8988T (cell line): ENCODE data around the gene PHC2.

Source experiments
- DNase-seq: peaks from one replicate; pipeline ENCODE4 v3.0.0; 2011

The PHC2 gene

DNA sequence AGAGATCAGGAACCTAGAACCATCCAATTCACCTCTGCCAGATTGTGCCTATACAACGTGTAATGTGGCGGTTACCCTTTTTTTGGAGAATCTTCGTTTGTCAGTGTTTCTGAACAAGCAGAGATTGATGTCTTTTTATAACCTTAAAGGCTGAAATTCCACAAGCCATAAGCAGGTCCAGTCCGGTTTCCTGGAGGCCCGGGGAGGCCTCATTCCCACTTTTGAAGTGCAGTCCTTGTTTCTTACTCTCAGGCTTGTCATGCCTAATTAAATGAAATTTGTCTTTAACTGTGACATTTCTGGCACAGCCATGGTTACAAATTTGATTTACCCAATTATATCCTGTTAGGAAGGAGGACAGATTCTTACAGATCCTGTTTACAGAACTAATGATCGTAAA is 146.8 kb downstream of the PHC2 start:
- DNase-seq: no peak

- DNase-seq: no peak
Observed at GRCh38 chr1:33282791-33283190, 148.1 kb downstream of the PHC2 start.

DNA sequence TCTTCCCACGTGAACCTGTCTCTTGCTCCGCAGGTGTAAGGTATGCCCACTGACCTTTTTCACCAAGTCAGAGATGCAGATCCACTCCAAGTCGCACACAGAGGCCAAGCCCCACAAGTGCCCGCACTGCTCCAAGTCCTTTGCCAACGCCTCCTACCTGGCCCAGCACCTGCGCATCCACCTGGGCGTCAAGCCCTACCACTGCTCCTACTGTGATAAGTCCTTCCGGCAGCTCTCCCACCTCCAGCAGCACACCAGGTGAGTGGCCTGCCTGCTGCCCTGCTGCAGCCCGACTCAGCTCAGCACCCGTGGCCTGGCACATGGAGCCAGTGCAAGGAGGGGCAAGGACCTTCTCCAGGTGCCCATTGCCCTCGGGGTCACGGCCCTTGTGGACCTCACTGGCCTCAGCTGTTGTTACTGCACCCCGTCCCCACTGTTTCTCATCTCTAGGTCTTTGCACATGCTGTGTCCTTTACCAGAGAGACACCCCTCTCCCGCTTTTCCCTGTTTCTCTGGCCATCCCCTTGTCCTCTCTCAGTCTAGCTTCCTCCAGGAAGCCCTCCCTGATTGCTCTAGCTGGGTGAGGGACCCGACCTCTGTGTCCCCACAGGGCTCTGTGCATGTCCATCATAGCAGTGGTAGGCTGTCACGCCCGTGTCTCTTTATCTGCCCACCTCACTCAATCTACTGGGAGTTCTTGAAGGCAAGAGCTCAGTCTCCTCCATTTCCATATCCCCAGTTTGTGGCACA is 149.2 kb downstream of the PHC2 start:
- no peak for DNase-seq

DNA sequence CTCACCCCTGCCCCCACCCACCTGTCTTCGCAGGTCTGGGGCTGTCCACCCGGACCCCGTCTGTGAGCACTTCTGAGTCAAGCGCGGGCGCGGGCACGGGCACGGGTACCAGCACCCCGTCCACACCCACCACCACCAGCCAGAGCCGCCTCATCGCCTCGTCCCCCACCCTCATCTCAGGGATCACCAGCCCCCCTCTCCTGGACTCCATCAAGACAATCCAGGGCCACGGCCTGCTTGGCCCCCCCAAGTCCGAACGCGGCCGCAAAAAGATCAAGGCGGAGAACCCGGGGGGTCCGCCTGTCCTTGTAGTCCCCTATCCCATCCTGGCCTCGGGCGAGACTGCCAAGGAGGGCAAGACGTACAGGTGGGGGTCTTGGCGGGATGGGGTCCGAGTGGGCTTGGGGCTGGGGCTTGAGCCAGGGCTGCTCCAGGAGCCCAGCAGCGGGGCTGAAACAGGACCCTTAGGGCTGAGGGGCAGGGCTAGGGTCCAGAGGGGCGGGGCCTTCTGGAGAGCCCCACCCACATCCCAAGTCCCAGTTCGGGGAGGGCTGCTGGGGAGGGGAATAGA is 150.7 kb downstream of the PHC2 start:
- DNase-seq: no peak

- DNase-seq: no peak
Observed at GRCh38 chr1:33277488-33278084, 153.3 kb downstream of the PHC2 start.

GRCh38 chr1:33276573-33277298 is 154.2 kb downstream of the PHC2 start:
- DNase-seq: no peak

DNA sequence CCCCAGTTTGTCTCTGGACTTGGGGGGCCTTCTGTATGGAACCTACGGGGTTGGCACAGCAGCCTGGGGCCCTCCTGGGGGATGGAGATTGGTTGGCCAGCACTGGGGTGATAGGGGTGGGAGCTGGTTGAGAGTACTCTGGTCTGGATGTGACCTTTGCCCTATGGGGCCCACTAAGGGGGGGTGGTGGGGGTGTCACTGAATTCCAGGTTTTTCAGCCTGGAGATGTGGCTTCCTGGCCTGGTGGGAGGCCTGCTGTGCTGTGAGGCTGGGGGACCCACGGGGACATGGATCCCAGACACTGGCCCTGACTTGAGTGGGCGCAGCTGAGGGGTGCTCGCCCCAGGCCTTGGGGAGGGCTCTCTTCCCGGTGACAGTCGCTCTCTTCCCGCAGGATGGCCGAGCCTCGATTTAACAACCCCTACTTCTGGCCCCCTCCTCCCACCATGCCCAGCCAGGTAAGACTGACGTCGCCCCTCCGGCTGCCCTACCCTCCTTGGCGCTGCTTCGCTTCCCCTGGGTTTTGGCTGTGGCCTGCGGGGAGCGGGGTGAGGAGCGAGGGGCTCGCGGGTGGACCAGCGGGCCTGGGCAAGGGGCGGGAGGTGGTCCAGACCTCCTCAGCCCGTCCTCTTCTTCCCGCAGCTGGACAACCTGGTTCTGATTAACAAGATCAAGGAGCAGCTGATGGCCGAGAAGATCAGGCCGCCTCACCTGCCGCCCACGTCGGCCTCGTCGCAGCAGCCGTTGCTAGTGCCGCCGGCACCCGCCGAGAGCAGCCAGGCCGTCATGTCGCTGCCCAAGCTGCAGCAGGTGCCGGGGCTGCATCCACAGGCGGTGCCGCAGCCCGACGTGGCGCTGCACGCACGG is 155.0 kb downstream of the PHC2 start:
- DNase-seq: no peak

DNA sequence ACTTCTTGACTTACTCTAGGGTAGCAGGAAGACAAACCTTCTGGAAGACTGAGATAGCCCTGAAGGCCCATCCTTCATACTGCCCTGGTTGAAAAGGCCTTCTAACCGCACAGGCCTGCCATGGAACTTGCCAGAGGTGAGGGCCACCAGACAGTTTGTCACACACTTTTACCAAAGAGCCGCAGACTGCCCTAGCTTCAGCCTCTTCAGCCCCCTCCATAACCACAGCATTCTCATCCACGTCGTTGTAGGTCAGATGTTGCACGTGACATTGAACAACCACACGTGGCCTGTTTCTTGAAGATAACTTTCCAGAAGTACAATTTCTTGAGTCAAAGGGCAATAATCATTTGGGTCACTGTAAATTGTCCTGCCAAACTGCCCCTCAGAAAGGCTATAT is 155.7 kb downstream of the PHC2 start:
- DNase-seq: no peak

GRCh38 chr1:33274446-33274845 is 156.4 kb downstream of the PHC2 start:
- no peak for DNase-seq

GRCh38 chr1:33273961-33274371 is 156.9 kb downstream of the PHC2 start:
- DNase-seq: no peak
